GM18511 (cell line): ENCODE measurements around the gene ADGRF4.

Source experiments
- ATAC-seq: cut with Tn5 transposase; IDR thresholded peaks from one replicate; pipeline ENCODE4 v1.9.1; 2021; ENCODE audit warnings: mild to moderate bottlenecking, moderate library complexity; ENCODE audit not compliant: unreplicated experiment

The ADGRF4 gene

GRCh38 chr6:47698342-47698787 is at the start of gene ADGRF4:
Gene ADGRF4, plus strand, starts transcription at chr6:47698580. Its CDS starts 8,666 bp downstream, at chr6:47707246.
- no peak for ATAC-seq

- no peak for ATAC-seq
These were observed 47.6 kb upstream of the ADGRF4 start for GRCh38 chr6:47650553-47651432.

- no peak for ATAC-seq
These were observed 46.9 kb upstream of the ADGRF4 start for GRCh38 chr6:47651505-47651944.

- ATAC-seq = no peak
These were observed 44.7 kb upstream of the ADGRF4 start for GRCh38 chr6:47653706-47654105.

GRCh38 chr6:47654255-47654654 is 44.1 kb upstream of the ADGRF4 start:
- ATAC-seq = no peak

- peak; percentile 62 for ATAC-seq
These were observed 42.4 kb upstream of the ADGRF4 start for GRCh38 chr6:47655719-47656595.

GRCh38 chr6:47661960-47662359 is 36.4 kb upstream of the ADGRF4 start:
- ATAC-seq = no peak

- no peak for ATAC-seq
These were observed 34.7 kb upstream of the ADGRF4 start for GRCh38 chr6:47663462-47664216.

- ATAC-seq = no peak
These were observed 33.3 kb upstream of the ADGRF4 start for GRCh38 chr6:47665112-47665511.

GRCh38 chr6:47669684-47670513 is 28.5 kb upstream of the ADGRF4 start:
- ATAC-seq = no peak

GRCh38 chr6:47670851-47671250 is 27.5 kb upstream of the ADGRF4 start:
- ATAC-seq = no peak

GRCh38 chr6:47671777-47672176 is 26.6 kb upstream of the ADGRF4 start:
- ATAC-seq = no peak

GRCh38 chr6:47672816-47673215 is 25.6 kb upstream of the ADGRF4 start:
- no peak for ATAC-seq

- no peak for ATAC-seq
These were observed 23.7 kb upstream of the ADGRF4 start for GRCh38 chr6:47674673-47675072.

- no peak for ATAC-seq
These were observed 20.8 kb upstream of the ADGRF4 start for GRCh38 chr6:47677381-47678100.

- no peak for ATAC-seq
These were observed 19.6 kb upstream of the ADGRF4 start for GRCh38 chr6:47678739-47679138.

- ATAC-seq = no peak
These were observed 19.0 kb upstream of the ADGRF4 start for GRCh38 chr6:47679322-47679906.

GRCh38 chr6:47680051-47680450 is 18.3 kb upstream of the ADGRF4 start:
- no peak for ATAC-seq

GRCh38 chr6:47680724-47681123 is 17.7 kb upstream of the ADGRF4 start:
- ATAC-seq = no peak
